Embryonic facial prominence (tissue), 1 donor: ENCODE measurements around the gene IFNLR1.

Source experiments
- DNase-seq: peaks from one replicate; pipeline ENCODE4 v3.0.0-alpha.2; 2016; ENCODE audit errors: extremely low spot score

Gene IFNLR1

GRCh38 chr1:24205345-24206082, 18.4 kb upstream of the IFNLR1 start:
- no peak for DNase-seq

- no peak for DNase-seq
These were observed 17.0 kb upstream of the IFNLR1 start for GRCh38 chr1:24204116-24204515.

- DNase-seq: no peak
These were observed 16.3 kb upstream of the IFNLR1 start for GRCh38 chr1:24203404-24203803.

- DNase-seq: no peak
These were observed 15.9 kb upstream of the IFNLR1 start for GRCh38 chr1:24202987-24203386.

- no peak for DNase-seq
These were observed 15.5 kb upstream of the IFNLR1 start for GRCh38 chr1:24202556-24202955.

- DNase-seq: peak; percentile 58
These were observed 14.9 kb upstream of the IFNLR1 start for GRCh38 chr1:24201941-24202440.

- DNase-seq: peak; percentile 36
These were observed 12.3 kb upstream of the IFNLR1 start for GRCh38 chr1:24199291-24199900.

- DNase-seq: no peak
These were observed 11.7 kb upstream of the IFNLR1 start for GRCh38 chr1:24198766-24199165.

GRCh38 chr1:24195874-24196273, 8.8 kb upstream of the IFNLR1 start:
- no peak for DNase-seq

GRCh38 chr1:24195136-24195535, 8.0 kb upstream of the IFNLR1 start:
- no peak for DNase-seq

- DNase-seq: no peak
These were observed 6.0 kb upstream of the IFNLR1 start for GRCh38 chr1:24193046-24193445.

GRCh38 chr1:24191860-24192259, 4.8 kb upstream of the IFNLR1 start:
- no peak for DNase-seq

GRCh38 chr1:24190983-24191461, 3.9 kb upstream of the IFNLR1 start:
- no peak for DNase-seq

GRCh38 chr1:24189528-24189927, 2.4 kb upstream of the IFNLR1 start:
- no peak for DNase-seq

GRCh38 chr1:24186711-24186992, 437 bp downstream of the IFNLR1 start:
- no peak for DNase-seq

GRCh38 chr1:24186031-24186710, 918 bp downstream of the IFNLR1 start:
- DNase-seq: no peak

- DNase-seq: no peak
These were observed 2.0 kb downstream of the IFNLR1 start for GRCh38 chr1:24185076-24185475.

- no peak for DNase-seq
These were observed 5.0 kb downstream of the IFNLR1 start for GRCh38 chr1:24182061-24182460.

- DNase-seq: no peak
These were observed 5.5 kb downstream of the IFNLR1 start for GRCh38 chr1:24181619-24182018.

- no peak for DNase-seq
These were observed 6.4 kb downstream of the IFNLR1 start for GRCh38 chr1:24180676-24181075.

GRCh38 chr1:24179251-24179840, 7.7 kb downstream of the IFNLR1 start:
- DNase-seq: no peak

- DNase-seq: no peak
These were observed 8.7 kb downstream of the IFNLR1 start for GRCh38 chr1:24178407-24178806.

- DNase-seq: no peak
These were observed 9.9 kb downstream of the IFNLR1 start for GRCh38 chr1:24177161-24177560.
